Neural crest cell (in vitro differentiated cells): ENCODE measurements around the gene CLDN11. TPM values are rescaled to one million over a fixed set of nuclear protein-coding genes. Genes with fewer than 3 reads are reported as not detected.

Experiments used
- DNase-seq: peaks from one replicate; pipeline ENCODE4 v3.0.0; 2021; ENCODE audit warnings: low read depth, mixed read lengths, low spot score
- H3K27ac Mint-ChIP-seq: one replicate; pipeline ENCODE4 v1.8.0; 2021; ENCODE audit warnings: mild to moderate bottlenecking, mixed read lengths; ENCODE audit not compliant: unreplicated experiment
- H3K27me3 Mint-ChIP-seq: 2 replicates; pipeline ENCODE4 v1.8.0; 2021; ENCODE audit warnings: low read depth, mild to moderate bottlenecking, mixed read lengths
- H3K36me3 Mint-ChIP-seq: 2 replicates; pipeline ENCODE4 v1.8.0; 2021; ENCODE audit warnings: low read depth, mild to moderate bottlenecking, mixed read lengths
- H3K4me1 Mint-ChIP-seq: 2 replicates; pipeline ENCODE4 v1.8.0; 2021; ENCODE audit warnings: mixed read lengths
- H3K4me3 Mint-ChIP-seq: one replicate; pipeline ENCODE4 v1.8.0; 2021; ENCODE audit warnings: mild to moderate bottlenecking, mixed read lengths
- H3K9me3 Mint-ChIP-seq: 2 replicates; pipeline ENCODE4 v1.8.0; 2021; ENCODE audit warnings: mixed read lengths
- total RNA-seq: library from RNA; stranded (reverse); gene quantifications from 2 replicates; pipeline ENCODE4 v1.2.1, GENCODE V29; 2021
- TF ChIP-seq, protein P1 (sequence below): fragments of 200-600 bp; sonication (generic); conservative IDR thresholded peaks from 2 replicates; pipeline ENCODE4 v1.5.0; 2021; ENCODE audit warnings: antibody characterized with exemption, mild to moderate bottlenecking

CLDN11 gene
- total RNA-seq, 1 donor from 2014 or later: 2.0 TPM

DNA sequence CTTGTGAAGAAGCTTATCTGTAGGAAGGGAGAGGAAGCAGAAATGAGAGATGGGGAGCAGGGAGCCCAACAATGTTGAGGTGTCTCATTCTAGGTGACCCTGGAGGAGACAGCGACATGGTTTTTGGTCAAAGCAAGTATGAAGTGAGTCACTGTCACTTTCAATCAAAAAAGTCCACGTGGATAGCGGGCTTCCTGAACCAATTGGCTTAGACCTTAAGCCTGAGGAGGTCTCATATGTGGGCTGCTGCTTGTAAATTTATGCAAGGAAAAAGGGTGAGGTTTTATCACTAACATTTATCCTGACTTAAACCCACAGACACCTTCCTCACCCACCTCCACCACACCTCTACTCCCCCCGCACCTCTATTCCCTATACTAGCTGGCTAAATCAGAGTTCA lies 22.7 kb downstream of the CLDN11 start:
- no peak overlapping the region for H3K4me3 Mint-ChIP-seq
- no peaks in the 10 kb centered on the region for H3K36me3 Mint-ChIP-seq
- no peak for DNase-seq
- no peak overlapping the region for H3K27ac Mint-ChIP-seq
- no peaks in the 10 kb centered on the region for H3K27me3 Mint-ChIP-seq
- TF ChIP-seq, protein P1, sequence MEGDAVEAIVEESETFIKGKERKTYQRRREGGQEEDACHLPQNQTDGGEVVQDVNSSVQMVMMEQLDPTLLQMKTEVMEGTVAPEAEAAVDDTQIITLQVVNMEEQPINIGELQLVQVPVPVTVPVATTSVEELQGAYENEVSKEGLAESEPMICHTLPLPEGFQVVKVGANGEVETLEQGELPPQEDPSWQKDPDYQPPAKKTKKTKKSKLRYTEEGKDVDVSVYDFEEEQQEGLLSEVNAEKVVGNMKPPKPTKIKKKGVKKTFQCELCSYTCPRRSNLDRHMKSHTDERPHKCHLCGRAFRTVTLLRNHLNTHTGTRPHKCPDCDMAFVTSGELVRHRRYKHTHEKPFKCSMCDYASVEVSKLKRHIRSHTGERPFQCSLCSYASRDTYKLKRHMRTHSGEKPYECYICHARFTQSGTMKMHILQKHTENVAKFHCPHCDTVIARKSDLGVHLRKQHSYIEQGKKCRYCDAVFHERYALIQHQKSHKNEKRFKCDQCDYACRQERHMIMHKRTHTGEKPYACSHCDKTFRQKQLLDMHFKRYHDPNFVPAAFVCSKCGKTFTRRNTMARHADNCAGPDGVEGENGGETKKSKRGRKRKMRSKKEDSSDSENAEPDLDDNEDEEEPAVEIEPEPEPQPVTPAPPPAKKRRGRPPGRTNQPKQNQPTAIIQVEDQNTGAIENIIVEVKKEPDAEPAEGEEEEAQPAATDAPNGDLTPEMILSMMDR: no peak
- H3K4me1 Mint-ChIP-seq: peaks cover 10% of the 10 kb centered on the region
- no peaks in the 10 kb centered on the region for H3K9me3 Mint-ChIP-seq

DNA sequence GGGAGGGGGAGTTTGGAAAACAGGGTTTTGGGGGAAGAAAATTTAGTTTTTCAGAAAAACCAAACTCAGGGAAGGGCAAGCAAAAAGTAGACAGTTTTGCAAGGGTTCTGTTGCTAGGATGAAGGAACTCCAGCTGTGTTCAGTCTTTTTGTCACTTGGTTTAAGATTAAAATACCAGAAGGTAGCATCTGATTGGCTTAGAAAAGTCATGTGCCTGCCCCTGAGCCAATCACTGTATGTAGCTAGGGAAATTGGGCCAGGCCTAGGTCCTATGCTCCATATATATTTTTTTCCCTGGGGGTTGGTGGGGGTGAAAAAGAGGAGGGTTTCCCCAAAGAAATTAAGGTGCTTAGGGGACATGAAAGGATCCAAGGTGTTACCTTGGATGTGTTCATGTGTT lies 24.3 kb downstream of the CLDN11 start:
- TF ChIP-seq, protein P1: no peak
- DNase-seq: no peak
- Mint-ChIP-seq H3K27ac (no peak overlapping the region), H3K36me3 (no peaks in the 10 kb centered on the region), H3K27me3 (no peaks in the 10 kb centered on the region), H3K4me1 (peaks cover 2% of the 10 kb centered on the region), H3K9me3 (no peaks in the 10 kb centered on the region), H3K4me3 (no peak overlapping the region)

DNA sequence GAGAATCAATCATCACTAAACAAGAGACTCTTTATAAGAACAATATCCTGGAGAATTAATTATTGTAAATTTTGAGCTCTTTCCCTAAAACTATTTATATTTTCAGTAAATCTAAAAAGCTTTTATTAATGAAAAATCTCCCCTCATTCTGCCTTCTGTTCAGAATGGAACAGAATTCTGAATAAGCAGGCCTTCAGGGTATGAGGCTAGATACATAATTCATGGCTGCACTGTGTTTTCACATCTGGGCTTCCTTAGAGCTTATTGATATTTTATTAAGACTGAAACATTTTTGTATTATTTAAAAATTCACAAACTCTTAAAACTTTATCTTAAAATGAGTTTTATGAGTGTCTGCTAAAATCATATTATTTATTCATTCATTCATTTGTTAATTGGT lies 24.8 kb downstream of the CLDN11 start:
- DNase-seq: no peak
- Mint-ChIP-seq H3K4me3 (no peak overlapping the region), H3K4me1 (peaks cover 7% of the 10 kb centered on the region), H3K9me3 (no peaks in the 10 kb centered on the region), H3K27ac (no peak overlapping the region), H3K36me3 (no peaks in the 10 kb centered on the region), H3K27me3 (no peaks in the 10 kb centered on the region)
- TF ChIP-seq, protein P1: no peak

DNA sequence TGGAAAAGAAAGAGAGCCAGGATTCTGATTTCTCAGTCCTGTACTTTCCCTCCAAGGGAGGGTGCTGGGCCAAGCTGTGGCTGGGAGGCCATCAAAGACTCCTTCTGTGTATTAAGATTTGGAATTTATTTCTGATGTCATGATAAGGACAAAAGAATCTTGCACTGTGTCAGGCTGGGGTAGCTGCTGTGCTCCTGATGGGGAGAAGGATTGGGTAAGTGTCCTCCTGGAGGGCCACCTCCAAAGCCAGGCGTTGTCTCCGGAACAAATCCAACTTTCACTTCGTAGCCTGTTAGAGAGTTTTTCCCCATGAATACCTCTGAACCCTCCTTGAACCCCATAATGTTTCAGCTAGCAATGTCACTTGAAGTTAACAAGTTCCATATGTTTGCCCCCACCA lies 29.9 kb downstream of the CLDN11 start:
- H3K36me3 Mint-ChIP-seq: no peaks in the 10 kb centered on the region
- no peak overlapping the region for H3K4me3 Mint-ChIP-seq
- TF ChIP-seq, protein P1: no peak
- H3K27ac Mint-ChIP-seq: no peak overlapping the region
- no peaks in the 10 kb centered on the region for H3K9me3 Mint-ChIP-seq
- no peak for DNase-seq
- H3K27me3 Mint-ChIP-seq: no peaks in the 10 kb centered on the region
- H3K4me1 Mint-ChIP-seq: peaks cover 13% of the 10 kb centered on the region

DNA sequence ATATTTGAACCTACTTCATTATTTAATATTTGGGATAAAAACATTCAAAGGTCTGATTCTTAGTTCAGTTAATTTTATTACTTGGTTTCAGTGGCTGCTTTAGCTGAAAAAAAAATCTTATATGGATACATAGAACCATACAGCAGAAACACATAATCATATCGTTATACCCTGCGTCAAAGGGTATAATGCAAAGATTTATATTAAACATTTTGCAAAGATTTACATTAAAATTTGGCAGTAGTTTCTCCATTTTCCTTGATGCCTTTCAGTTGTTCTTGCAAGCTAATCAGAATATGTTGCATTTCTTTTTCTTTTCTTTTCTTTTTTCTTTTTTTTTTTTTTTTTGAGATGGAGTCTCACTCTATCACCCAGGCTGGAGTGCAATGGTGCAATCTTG lies 31.4 kb downstream of the CLDN11 start:
- peaks cover 13% of the 10 kb centered on the region for H3K4me1 Mint-ChIP-seq
- no peak overlapping the region for H3K27ac Mint-ChIP-seq
- H3K27me3 Mint-ChIP-seq: no peaks in the 10 kb centered on the region
- TF ChIP-seq, protein P1: no peak
- H3K4me3 Mint-ChIP-seq: no peak overlapping the region
- no peaks in the 10 kb centered on the region for H3K9me3 Mint-ChIP-seq
- no peak for DNase-seq
- H3K36me3 Mint-ChIP-seq: no peaks in the 10 kb centered on the region

DNA sequence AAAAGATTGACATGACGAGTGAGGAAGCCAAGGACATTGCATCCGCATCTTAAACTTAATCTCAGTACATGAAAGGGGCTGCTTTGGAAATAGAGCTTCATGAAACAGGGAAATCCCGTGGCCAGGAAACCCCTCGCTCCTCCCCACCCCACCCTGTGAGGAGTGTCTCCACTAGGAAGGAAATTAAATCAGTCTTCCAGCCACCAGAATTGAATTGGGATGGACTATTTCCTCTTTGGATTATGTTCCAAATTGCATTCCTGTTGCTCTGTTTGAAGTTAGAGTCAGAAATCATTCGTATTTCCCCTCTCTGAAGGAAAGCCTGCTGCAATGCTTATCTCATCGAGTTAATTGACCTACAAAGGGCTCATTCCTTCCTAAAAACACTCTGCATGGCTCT lies 35.8 kb downstream of the CLDN11 start:
- Mint-ChIP-seq H3K4me1 (no peaks in the 10 kb centered on the region), H3K36me3 (no peaks in the 10 kb centered on the region), H3K27ac (no peak overlapping the region), H3K9me3 (no peaks in the 10 kb centered on the region), H3K4me3 (no peak overlapping the region), H3K27me3 (no peaks in the 10 kb centered on the region)
- DNase-seq: no peak
- TF ChIP-seq, protein P1: no peak
